Suprapubic skin (tissue), 4 donors: Measurements from ENCODE around the gene NKRF. TPM values are rescaled to one million over a fixed set of nuclear protein-coding genes. Genes with fewer than 3 reads are reported as not detected.

Source experiments
- DNase-seq, 2 donors: peaks; one replicate each; pipeline ENCODE4 v3.0.0-alpha.2; 2019; ENCODE audit warnings: low spot score in 2 of 2
- H3K27ac ChIP-seq: fragments of 200-600 bp; sonication (generic); one replicate; pipeline ENCODE4 v1.5.1; 2019
- H3K27me3 ChIP-seq: fragments of 200-600 bp; sonication (generic); one replicate; pipeline ENCODE4 v1.5.1; 2019
- H3K36me3 ChIP-seq: fragments of 200-600 bp; sonication (generic); one replicate; pipeline ENCODE4 v1.5.1; 2019
- H3K4me1 ChIP-seq: fragments of 200-600 bp; sonication (generic); one replicate; pipeline ENCODE4 v1.5.1; 2019
- H3K4me3 ChIP-seq: fragments of 200-600 bp; sonication (generic); one replicate; pipeline ENCODE4 v1.5.1; 2019; ENCODE audit warnings: mild to moderate bottlenecking
- H3K9me3 ChIP-seq: fragments of 200-600 bp; sonication (generic); one replicate; pipeline ENCODE4 v1.5.1; 2019
- CTCF ChIP-seq, 2 donors: fragments of 200-600 bp in 1 of 2; fragments of 450-650 bp in 1 of 2; sonication (generic) in 1 of 2; IDR thresholded peaks; one replicate each; pipeline ENCODE4 v1.5.1; 2016 to 2019; ENCODE audit warnings: antibody characterized with exemption in 2 of 2, mild to moderate bottlenecking in 1 of 2, moderate library complexity in 1 of 2
- EP300 ChIP-seq: sonication (generic); formaldehyde crosslinking; IDR thresholded peaks from one replicate; pipeline ENCODE4 v1.6.1; 2017; ENCODE audit warnings: antibody characterized with exemption
- POLR2A ChIP-seq, 2 donors: fragments of 450-650 bp; IDR thresholded peaks; one replicate each; pipeline ENCODE4 v1.6.1; 2017; ENCODE audit warnings: antibody characterized with exemption in 2 of 2, mild to moderate bottlenecking in 2 of 2, moderate library complexity in 2 of 2
- POLR2AphosphoS5 ChIP-seq, 3 donors: sonication (generic); formaldehyde crosslinking; IDR thresholded peaks; one replicate each; pipeline ENCODE4 v1.6.1; 2017; ENCODE audit warnings: antibody characterized with exemption in 3 of 3
- WGBS: methylation state at CpG from one replicate; pipeline ENCODE4 v1.1.5; 2018; 5-methylcytosine and 5-hydroxymethylcytosine counted together
- total RNA-seq, 4 donors: library from RNA; depleted of rRNA; stranded (reverse); fragments of >200 nt; gene quantifications; one replicate each; pipeline ENCODE4 v1.1.0, GENCODE V29; 2016

NKRF gene
- total RNA-seq, 4 donors from 2014 or later = 9.7 to 13.6 (median 11.9) TPM

DNA sequence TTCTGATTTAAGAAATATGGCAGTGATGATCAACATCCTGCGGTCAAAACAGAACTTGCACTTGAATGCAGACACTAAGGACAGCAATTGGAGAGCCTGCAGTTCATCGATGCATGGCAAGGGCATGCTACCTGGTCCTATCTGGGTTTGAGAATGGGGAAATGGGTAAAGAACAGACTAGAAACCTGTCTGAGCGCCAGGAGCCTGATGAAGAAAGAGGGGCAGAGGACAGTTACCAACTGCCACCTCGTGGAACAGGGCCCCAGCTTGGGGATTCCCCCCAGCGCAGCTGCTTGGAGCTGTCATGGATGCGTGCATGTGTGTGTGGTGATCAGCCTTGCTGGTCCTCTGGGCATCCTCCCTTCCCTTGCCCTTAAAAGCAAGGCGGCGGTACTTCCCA lies 30.2 kb upstream of the NKRF start:
- no peaks in the 10 kb centered on the region for H3K9me3 ChIP-seq
- no peak overlapping the region for H3K4me3 ChIP-seq
- H3K27me3 ChIP-seq = no peaks in the 10 kb centered on the region
- DNase-seq = no peak
- H3K4me1 ChIP-seq = no peaks in the 10 kb centered on the region
- TF ChIP-seq POLR2A (IDR thresholded peaks at IDR 0.05) = no peak
- TF ChIP-seq EP300 = no peak
- TF ChIP-seq CTCF (IDR thresholded peaks at IDR 0.05) = no peak
- no peak for TF ChIP-seq POLR2AphosphoS5 (IDR thresholded peaks at IDR 0.05)
- no peaks in the 10 kb centered on the region for H3K36me3 ChIP-seq
- H3K27ac ChIP-seq = no peak overlapping the region
- 76% methylated on average over 8 of the region's 8 CpGs for WGBS

DNA sequence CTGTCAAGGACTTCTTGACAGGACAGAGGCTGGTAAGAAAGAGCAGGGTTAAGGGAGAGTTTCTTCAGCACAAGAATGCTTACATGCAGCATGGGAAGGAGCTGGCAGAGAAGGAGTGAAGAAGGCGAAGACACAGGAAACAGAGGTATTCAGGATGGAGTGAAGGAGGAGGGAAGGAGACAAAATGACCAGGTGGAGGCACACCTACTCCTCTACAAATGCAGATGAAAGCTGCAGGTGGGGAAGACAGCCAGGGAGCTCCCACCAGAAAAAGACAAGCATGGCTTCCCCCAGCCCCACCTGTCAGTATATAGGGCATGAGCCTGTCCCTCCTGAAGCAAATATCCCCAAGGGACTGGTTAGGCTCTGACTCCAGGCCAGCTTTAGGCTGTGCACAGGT lies 29.6 kb upstream of the NKRF start:
- H3K9me3 ChIP-seq = no peaks in the 10 kb centered on the region
- TF ChIP-seq POLR2A (IDR thresholded peaks at IDR 0.05) (no peak), CTCF (IDR thresholded peaks at IDR 0.05) (no peak), EP300 (no peak), POLR2AphosphoS5 (IDR thresholded peaks at IDR 0.05) (no peak)
- H3K4me1 ChIP-seq = no peaks in the 10 kb centered on the region
- H3K27ac ChIP-seq = no peak overlapping the region
- no peaks in the 10 kb centered on the region for H3K36me3 ChIP-seq
- H3K4me3 ChIP-seq = no peak overlapping the region
- DNase-seq = no peak
- 77% methylated on average over 1 of the region's 1 CpG for WGBS
- no peaks in the 10 kb centered on the region for H3K27me3 ChIP-seq

DNA sequence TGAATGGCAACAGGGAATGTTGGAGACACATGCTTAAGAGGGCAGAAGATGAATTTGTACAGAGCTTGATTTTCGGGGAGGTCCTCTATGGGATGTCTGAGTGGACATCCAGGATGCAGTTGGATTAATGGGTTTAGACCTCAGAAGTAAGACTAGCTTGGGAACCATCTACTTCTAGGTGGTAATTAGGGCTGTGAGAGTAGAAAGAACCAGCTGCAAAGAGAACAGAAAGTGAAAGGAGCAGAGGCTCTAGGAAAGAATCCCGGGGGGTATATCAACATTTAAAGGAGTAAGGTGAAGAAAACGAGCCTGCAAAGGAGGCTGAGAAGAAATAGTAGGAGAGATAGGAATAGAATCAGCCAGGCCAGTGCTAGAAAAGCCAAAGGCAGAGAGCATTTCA lies 29.0 kb upstream of the NKRF start:
- Histone ChIP-seq H3K27ac (no peak overlapping the region), H3K9me3 (no peaks in the 10 kb centered on the region), H3K4me3 (no peak overlapping the region), H3K27me3 (no peaks in the 10 kb centered on the region), H3K36me3 (no peaks in the 10 kb centered on the region), H3K4me1 (no peaks in the 10 kb centered on the region)
- 77% methylated on average over 3 of the region's 3 CpGs for WGBS
- TF ChIP-seq POLR2AphosphoS5 (IDR thresholded peaks at IDR 0.05) = no peak
- no peak for TF ChIP-seq EP300
- TF ChIP-seq POLR2A (IDR thresholded peaks at IDR 0.05) = no peak
- TF ChIP-seq CTCF (IDR thresholded peaks at IDR 0.05) = no peak
- DNase-seq = no peak

DNA sequence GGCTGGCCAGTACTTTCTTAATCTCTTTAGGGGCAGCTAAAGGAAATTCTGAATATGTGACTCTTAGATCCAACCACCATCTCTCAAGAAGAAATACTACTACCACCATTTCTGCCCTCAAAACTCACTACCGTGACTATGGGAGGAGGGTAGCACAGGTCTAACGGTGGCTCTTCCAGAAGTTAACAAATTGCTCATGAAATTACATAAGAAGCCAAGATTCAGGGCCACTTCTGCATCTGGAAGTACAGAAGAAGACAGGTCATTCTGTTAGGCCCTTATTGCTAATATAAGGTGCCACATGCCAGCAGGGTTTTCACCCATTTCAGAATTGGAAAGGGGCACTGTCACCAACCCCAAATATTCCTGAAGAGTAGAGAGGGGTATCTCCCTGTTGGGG lies 19.6 kb upstream of the NKRF start:
- Histone ChIP-seq H3K4me1 (no peaks in the 10 kb centered on the region), H3K9me3 (no peaks in the 10 kb centered on the region), H3K27me3 (no peaks in the 10 kb centered on the region), H3K27ac (no peak overlapping the region), H3K36me3 (peaks cover 7% of the 10 kb centered on the region), H3K4me3 (no peak overlapping the region)
- TF ChIP-seq EP300 (no peak), CTCF (IDR thresholded peaks at IDR 0.05) (no peak), POLR2AphosphoS5 (IDR thresholded peaks at IDR 0.05) (no peak), POLR2A (IDR thresholded peaks at IDR 0.05) (no peak)
- 81% methylated on average over 2 of the region's 2 CpGs for WGBS
- DNase-seq = no peak

DNA sequence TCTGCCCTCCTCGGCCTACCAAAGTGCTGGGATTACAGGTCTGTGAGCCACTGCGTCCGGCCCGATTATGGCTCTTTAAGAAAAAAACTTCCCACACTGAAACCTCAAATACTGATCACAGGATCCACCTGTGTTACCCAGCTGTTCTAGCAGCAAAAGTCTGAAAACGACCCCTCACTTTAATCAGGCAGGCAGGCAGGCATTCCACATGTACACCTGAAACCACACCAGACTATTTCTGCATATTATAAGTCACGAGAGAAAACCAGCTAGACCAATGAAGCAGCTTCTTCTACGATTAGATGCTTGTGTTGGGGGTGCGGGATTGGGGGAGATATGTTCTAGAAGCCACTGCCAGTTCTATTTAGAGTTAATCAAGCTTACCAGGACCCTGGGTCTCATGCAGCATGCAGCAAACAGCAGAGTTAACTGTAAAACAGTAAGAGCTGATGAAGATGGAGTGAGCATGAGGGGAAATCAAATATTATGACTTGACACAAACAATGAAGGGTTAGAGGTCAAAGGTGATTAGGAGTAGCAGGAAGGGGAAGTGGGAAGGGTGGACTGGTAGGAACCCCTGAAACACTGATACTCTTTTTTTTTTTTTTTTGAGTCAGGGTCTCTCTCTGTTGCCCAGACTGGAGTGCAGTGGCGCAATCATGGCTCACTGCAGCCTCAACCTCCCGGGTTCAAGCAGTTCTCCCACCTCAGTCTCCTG lies 18.9 kb upstream of the NKRF start:
- TF ChIP-seq CTCF (IDR thresholded peaks at IDR 0.05) (no peak), POLR2AphosphoS5 (IDR thresholded peaks at IDR 0.05) (no peak), EP300 (no peak), POLR2A (IDR thresholded peaks at IDR 0.05) (no peak)
- no peak overlapping the region for H3K27ac ChIP-seq
- peaks cover 7% of the 10 kb centered on the region for H3K36me3 ChIP-seq
- no peaks in the 10 kb centered on the region for H3K9me3 ChIP-seq
- WGBS = 92% methylated on average over 10 of the region's 10 CpGs
- H3K27me3 ChIP-seq = no peaks in the 10 kb centered on the region
- DNase-seq = no peak
- H3K4me3 ChIP-seq = no peak overlapping the region
- H3K4me1 ChIP-seq = no peaks in the 10 kb centered on the region
